Mesothelial cell of epicardium (in vitro differentiated cells): ENCODE results near the gene SCN2B. TPM values are rescaled to one million over a fixed set of nuclear protein-coding genes. Genes with fewer than 3 reads are reported as not detected.
A peak's percentile ranks its signal among the peaks of the same experiment; 100 is the strongest.

Experiments used
- DNase-seq, 2 experiments: peaks; one replicate each; pipeline ENCODE4 v3.0.0; 2021; ENCODE audit warnings: low spot score in 2 of 2; ENCODE audit not compliant: unreplicated experiment in 2 of 2
- H3K27ac Mint-ChIP-seq: 2 replicates; pipeline ENCODE4 v1.8.0; 2021; ENCODE audit warnings: mixed read lengths
- H3K27me3 Mint-ChIP-seq: 2 replicates; pipeline ENCODE4 v1.8.0; 2021; ENCODE audit warnings: low read depth, mixed read lengths
- H3K36me3 Mint-ChIP-seq: 2 replicates; pipeline ENCODE4 v1.8.0; 2021; ENCODE audit warnings: mixed read lengths
- H3K4me1 Mint-ChIP-seq: 2 replicates; pipeline ENCODE4 v1.8.0; 2021; ENCODE audit warnings: mixed read lengths
- H3K4me3 Mint-ChIP-seq: 2 replicates; pipeline ENCODE4 v1.8.0; 2021; ENCODE audit warnings: mild to moderate bottlenecking, moderate library complexity, mixed read lengths
- H3K9me3 Mint-ChIP-seq: 2 replicates; pipeline ENCODE4 v1.8.0; 2021; ENCODE audit warnings: mixed read lengths
- total RNA-seq: library from RNA; stranded (reverse); gene quantifications from 3 replicates; pipeline ENCODE4 v1.2.1, GENCODE V29; 2021
- TF ChIP-seq, protein P1 (sequence below): fragments of 200-600 bp; sonication (generic); IDR thresholded peaks from one replicate; pipeline ENCODE4 v1.5.0; 2021; ENCODE audit warnings: antibody characterized with exemption; ENCODE audit not compliant: unreplicated experiment

SCN2B gene, protein sequence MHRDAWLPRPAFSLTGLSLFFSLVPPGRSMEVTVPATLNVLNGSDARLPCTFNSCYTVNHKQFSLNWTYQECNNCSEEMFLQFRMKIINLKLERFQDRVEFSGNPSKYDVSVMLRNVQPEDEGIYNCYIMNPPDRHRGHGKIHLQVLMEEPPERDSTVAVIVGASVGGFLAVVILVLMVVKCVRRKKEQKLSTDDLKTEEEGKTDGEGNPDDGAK
- total RNA-seq = 2.3 to 2.5 TPM (median 2.4 TPM) in 3 replicates

DNA sequence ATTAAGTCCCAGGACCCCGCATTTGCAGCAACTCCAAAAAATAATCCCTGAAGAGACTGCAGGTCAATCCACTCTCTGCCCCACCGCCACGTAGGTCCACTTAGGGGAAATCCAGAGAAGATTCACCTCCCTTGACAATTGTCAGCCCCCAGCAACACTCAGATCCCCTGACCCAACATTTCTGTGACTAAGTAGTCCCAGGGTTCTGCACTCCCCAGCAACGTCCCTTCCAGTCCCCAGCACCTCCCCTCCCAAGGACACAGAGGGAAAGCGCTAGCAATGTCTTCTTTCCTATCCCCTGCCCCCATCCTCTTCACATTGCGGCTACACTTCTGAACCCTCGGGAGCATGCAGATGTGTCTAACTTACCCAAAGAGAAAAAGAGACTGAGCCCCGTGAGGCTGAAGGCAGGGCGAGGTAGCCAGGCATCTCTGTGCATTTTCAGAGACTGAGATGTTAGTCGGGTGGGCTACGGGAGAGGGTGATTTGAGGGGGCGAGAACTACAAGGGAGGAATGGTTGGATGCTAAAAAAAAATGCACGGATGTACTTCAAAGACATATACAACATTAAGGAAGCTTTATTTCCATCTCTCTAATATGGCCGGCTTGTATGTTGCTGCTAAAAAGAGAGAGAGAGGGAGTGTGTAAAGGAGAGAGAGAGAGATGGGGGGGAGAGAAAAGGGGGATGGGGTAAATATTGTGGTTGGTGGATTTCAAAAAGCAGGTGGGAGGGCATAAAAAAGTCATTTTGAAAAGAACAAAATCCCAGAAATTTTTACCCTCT, at the start of gene SCN2B:
TSS of gene SCN2B (minus strand) at position 647 of the 785 bp plus-strand sequence. CDS start at position 439, 208 bp downstream.
- Mint-ChIP-seq H3K27ac (peak within 1 kb of the TSS; percentile 37), H3K4me3 (peak within 1 kb of the TSS; percentile 73), H3K36me3 (no peaks in the 10 kb centered on the region), H3K9me3 (no peaks in the 10 kb centered on the region), H3K27me3 (peaks cover 42% of the 10 kb centered on the region), H3K4me1 (peaks cover 34% of the 10 kb centered on the region)
- TF ChIP-seq, protein P1, sequence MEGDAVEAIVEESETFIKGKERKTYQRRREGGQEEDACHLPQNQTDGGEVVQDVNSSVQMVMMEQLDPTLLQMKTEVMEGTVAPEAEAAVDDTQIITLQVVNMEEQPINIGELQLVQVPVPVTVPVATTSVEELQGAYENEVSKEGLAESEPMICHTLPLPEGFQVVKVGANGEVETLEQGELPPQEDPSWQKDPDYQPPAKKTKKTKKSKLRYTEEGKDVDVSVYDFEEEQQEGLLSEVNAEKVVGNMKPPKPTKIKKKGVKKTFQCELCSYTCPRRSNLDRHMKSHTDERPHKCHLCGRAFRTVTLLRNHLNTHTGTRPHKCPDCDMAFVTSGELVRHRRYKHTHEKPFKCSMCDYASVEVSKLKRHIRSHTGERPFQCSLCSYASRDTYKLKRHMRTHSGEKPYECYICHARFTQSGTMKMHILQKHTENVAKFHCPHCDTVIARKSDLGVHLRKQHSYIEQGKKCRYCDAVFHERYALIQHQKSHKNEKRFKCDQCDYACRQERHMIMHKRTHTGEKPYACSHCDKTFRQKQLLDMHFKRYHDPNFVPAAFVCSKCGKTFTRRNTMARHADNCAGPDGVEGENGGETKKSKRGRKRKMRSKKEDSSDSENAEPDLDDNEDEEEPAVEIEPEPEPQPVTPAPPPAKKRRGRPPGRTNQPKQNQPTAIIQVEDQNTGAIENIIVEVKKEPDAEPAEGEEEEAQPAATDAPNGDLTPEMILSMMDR = no peak
- DNase-seq = no peak

DNA sequence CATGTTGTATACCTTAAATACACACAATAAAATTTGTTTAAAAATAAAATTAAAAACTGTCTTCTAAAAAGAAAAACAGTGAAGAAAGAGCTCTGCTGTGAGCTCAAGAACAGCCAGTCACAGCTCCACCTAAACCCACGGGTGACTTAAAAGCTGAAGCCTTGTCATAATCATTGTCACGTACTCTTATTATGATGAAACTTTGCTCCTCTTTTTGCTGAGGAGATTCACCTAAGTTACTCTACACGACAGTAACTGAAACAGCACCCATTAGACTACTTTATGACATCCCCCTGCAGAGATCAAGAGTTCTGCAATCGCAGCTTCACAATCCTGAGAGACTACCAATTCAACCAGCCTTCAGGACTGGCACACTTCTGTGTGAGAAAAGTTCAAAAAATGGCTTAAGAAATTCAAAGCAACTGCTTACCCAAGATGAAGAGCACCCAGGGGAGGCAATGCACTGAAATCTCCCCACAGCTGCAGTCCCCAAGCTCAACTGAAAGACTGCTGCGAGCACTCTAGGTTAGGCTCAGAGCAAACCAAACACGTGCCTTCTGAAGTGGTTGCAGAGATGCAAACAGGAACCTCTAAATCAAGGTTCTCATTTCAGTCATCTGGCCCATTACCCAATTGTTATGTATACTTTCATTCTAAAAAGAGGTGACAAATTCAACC, 48.2 kb upstream of the SCN2B start, which contains the start of gene JAML:
TSS of gene JAML (minus strand) at position 501 of the 678 bp plus-strand sequence. CDS start 10,145 bp downstream, outside the sequence.
- Mint-ChIP-seq H3K9me3 (no peaks in the 10 kb centered on the region), H3K27me3 (peaks cover 50% of the 10 kb centered on the region), H3K36me3 (peaks cover 4% of the 10 kb centered on the region), H3K4me1 (no peaks in the 10 kb centered on the region), H3K4me3 (no peak within 1 kb of the TSS), H3K27ac (no peak within 1 kb of the TSS)
- DNase-seq = no peak
- TF ChIP-seq, protein P1 = no peak

DNA sequence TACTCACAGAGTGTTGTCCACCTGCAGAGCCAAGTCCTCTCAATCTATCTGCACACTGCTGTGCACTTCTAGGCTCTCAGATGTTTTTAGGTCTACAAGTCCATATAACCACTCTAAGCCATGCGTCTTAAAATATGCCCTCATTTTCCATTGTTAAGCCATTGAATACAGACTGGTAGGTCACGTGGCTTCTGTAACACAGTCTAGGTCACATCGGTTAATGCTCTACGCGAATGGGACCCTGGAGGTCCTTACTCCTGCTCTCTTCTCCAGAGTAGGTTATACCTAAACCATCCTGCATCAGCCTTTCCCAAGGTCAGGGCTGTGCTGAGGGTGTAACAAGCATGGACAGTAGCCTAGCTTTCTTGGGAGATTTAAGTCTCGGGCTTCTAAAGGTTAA, 47.6 kb upstream of the SCN2B start:
- Mint-ChIP-seq H3K27ac (no peak overlapping the region), H3K9me3 (peaks cover 1% of the 10 kb centered on the region), H3K27me3 (peaks cover 56% of the 10 kb centered on the region), H3K4me3 (no peak overlapping the region), H3K4me1 (no peaks in the 10 kb centered on the region), H3K36me3 (no peaks in the 10 kb centered on the region)
- DNase-seq = no peak
- TF ChIP-seq, protein P1 = no peak

DNA sequence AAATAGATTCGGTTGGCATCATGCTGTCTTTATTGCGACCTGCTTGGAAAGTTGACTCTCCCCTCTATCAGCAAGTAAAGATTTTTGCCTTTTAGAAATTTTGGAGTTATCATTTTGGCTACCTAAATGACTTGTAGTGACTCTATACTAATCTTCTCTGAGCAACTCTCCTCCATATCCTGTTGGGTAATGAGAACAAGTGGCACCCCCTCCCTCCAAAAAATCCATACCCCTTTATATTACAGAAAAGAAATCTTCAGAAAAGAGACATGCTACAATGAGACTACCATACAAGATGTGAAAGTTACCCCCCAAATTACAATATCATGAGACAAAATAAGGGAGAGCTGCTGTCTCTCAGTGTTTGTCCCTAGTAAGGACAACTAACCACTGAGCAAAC, 47.1 kb upstream of the SCN2B start:
- H3K4me3 Mint-ChIP-seq = no peak overlapping the region
- peaks cover 4% of the 10 kb centered on the region for H3K9me3 Mint-ChIP-seq

DNA sequence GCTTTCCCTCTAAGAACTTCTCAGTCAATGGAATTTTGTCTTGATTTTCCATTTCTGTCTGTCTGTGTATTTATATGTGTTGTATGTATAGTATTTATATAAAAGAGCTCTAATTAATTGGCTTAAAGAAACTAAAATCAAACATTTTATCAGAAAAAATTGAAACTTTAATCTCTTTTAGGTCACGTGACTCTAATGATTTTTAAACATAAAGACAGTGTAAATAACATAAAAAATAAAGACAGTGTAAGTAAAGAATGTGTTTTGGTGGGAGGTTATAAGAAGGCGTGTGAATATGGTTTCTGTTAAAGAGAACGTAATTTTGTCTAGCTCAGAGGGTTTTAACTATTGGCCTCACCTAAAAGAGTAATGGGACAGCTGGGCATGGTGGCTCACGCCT, 46.0 kb upstream of the SCN2B start:
- Mint-ChIP-seq H3K4me1 (no peaks in the 10 kb centered on the region), H3K36me3 (no peaks in the 10 kb centered on the region), H3K27ac (no peak overlapping the region), H3K9me3 (peaks cover 4% of the 10 kb centered on the region), H3K27me3 (peaks cover 66% of the 10 kb centered on the region), H3K4me3 (no peak overlapping the region)
- no peak for DNase-seq
- TF ChIP-seq, protein P1 = no peak

More for the DNA sequence above, 47.1 kb upstream of the SCN2B start:
- no peaks in the 10 kb centered on the region for H3K4me1 Mint-ChIP-seq
- no peak overlapping the region for H3K27ac Mint-ChIP-seq
- no peaks in the 10 kb centered on the region for H3K36me3 Mint-ChIP-seq
- peaks cover 60% of the 10 kb centered on the region for H3K27me3 Mint-ChIP-seq
- DNase-seq = no peak
- TF ChIP-seq, protein P1 = no peak
